ENCODE results near the gene TMEM259. TPM values are rescaled to one million over a fixed set of nuclear protein-coding genes. Genes with fewer than 3 reads are reported as not detected.
A peak's percentile ranks its signal among the peaks of the same experiment; 100 is the strongest.

Gene TMEM259
- total RNA-seq, 2 experiments from 2014 or later, result 388 to 390 TPM

GRCh38 chr19:1018393-1018792 is 2.5 kb downstream of the TMEM259 start:
- no peaks in the 10 kb centered on the region for H3K27me3 ChIP-seq (ENCODE audit: control insufficient read depth in 1 of 2, insufficient read depth in 2 of 2, low read length in 2 of 2)
- no peaks in the 10 kb centered on the region for H3K9me3 ChIP-seq (ENCODE audit: control insufficient read depth in 1 of 2, insufficient read depth in 1 of 2, low read length in 2 of 2)
- DNase-seq (no peak), ATAC-seq (ENCODE audit: poor library complexity) (no peak)
- Mint-ChIP-seq H3K27ac (peak overlapping the region; percentile 74), H3K4me3 (peak overlapping the region; percentile 98), H3K36me3 (ENCODE audit: low read depth) (peaks cover 29% of the 10 kb centered on the region), H3K9me3 (no peaks in the 10 kb centered on the region), H3K27me3 (peaks cover 7% of the 10 kb centered on the region), H3K4me1 (ENCODE audit: low read depth) (peaks cover 33% of the 10 kb centered on the region)
- POLR2A ChIA-PET, result interaction anchor here (0.7 to 4.7 kb wide), 4 partner anchors 22 to 174 kb away, joined by 3 to 40 read pairs (median 4); partner anchors contain the start of genes ABCA7 and ARHGAP45
- no peak overlapping the region for H3K4me3 ChIP-seq (ENCODE audit: low read length)
- peak overlapping the region in 1 of 2 donors; percentile 4 for H3K27ac ChIP-seq (ENCODE audit: low read depth in 1 of 2, low read length in 2 of 2)
- TF ChIP-seq CTCF (IDR thresholded peaks at IDR 0.05), result no peak
- peaks cover 74% of the 10 kb centered on the region for H3K4me1 ChIP-seq (ENCODE audit: insufficient read depth, low read length)
- intact Hi-C loops (cut with DNase I, micrococcal nuclease), result no loop called here
- CTCF ChIA-PET, result interaction anchor here (0.8 kb wide), 1 partner anchor 46 kb away, joined by 4 read pairs; no protein-coding TSS in a partner anchor
- H3K36me3 ChIP-seq (ENCODE audit: insufficient read depth, low read length), result peaks cover 21% of the 10 kb centered on the region

GRCh38 chr19:1017906-1018305 is 3.0 kb downstream of the TMEM259 start:
- POLR2A ChIA-PET, result no interaction called here
- H3K9me3 ChIP-seq (ENCODE audit: control insufficient read depth in 1 of 2, insufficient read depth in 1 of 2, low read length in 2 of 2), result no peaks in the 10 kb centered on the region
- ATAC-seq (ENCODE audit: poor library complexity), result no peak
- H3K27me3 ChIP-seq (ENCODE audit: control insufficient read depth in 1 of 2, insufficient read depth in 2 of 2, low read length in 2 of 2), result no peaks in the 10 kb centered on the region
- H3K9me3 Mint-ChIP-seq, result no peaks in the 10 kb centered on the region
- peak overlapping the region in 1 of 2 donors; percentile 4 for H3K27ac ChIP-seq (ENCODE audit: low read depth in 1 of 2, low read length in 2 of 2)
- no peak overlapping the region for H3K4me3 ChIP-seq (ENCODE audit: low read length)
- H3K4me1 ChIP-seq (ENCODE audit: insufficient read depth, low read length), result peaks cover 76% of the 10 kb centered on the region
- peaks cover 33% of the 10 kb centered on the region for H3K4me1 Mint-ChIP-seq (ENCODE audit: low read depth)
- DNase-seq, result no peak
- no peak for TF ChIP-seq CTCF (IDR thresholded peaks at IDR 0.05)
- H3K27ac Mint-ChIP-seq, result peak overlapping the region; percentile 74
- CTCF ChIA-PET, result no interaction called here
- H3K36me3 Mint-ChIP-seq (ENCODE audit: low read depth), result peaks cover 30% of the 10 kb centered on the region
- peaks cover 7% of the 10 kb centered on the region for H3K27me3 Mint-ChIP-seq
- intact Hi-C loops (cut with DNase I, micrococcal nuclease), result no loop called here
- peak overlapping the region; percentile 98 for H3K4me3 Mint-ChIP-seq
- peaks cover 26% of the 10 kb centered on the region for H3K36me3 ChIP-seq (ENCODE audit: insufficient read depth, low read length)

GRCh38 chr19:1017115-1017905 is 3.6 kb downstream of the TMEM259 start:
- H3K9me3 ChIP-seq (ENCODE audit: control insufficient read depth in 1 of 2, insufficient read depth in 1 of 2, low read length in 2 of 2), result no peaks in the 10 kb centered on the region
- no peak for DNase-seq
- H3K4me3 ChIP-seq (ENCODE audit: low read length), result no peak overlapping the region
- Mint-ChIP-seq H3K27ac (peak overlapping the region; percentile 74), H3K9me3 (no peaks in the 10 kb centered on the region), H3K4me3 (peak overlapping the region; percentile 71), H3K36me3 (ENCODE audit: low read depth) (peaks cover 30% of the 10 kb centered on the region), H3K4me1 (ENCODE audit: low read depth) (peaks cover 33% of the 10 kb centered on the region), H3K27me3 (peaks cover 7% of the 10 kb centered on the region)
- no peak overlapping the region for H3K27ac ChIP-seq (ENCODE audit: low read depth in 1 of 2, low read length in 2 of 2)
- H3K4me1 ChIP-seq (ENCODE audit: insufficient read depth, low read length), result peaks cover 74% of the 10 kb centered on the region
- TF ChIP-seq CTCF (IDR thresholded peaks at IDR 0.05), result no peak
- CTCF ChIA-PET, result no interaction called here
- intact Hi-C loops (cut with DNase I, micrococcal nuclease), result no loop called here
- peaks cover 32% of the 10 kb centered on the region for H3K36me3 ChIP-seq (ENCODE audit: insufficient read depth, low read length)
- no peak for ATAC-seq (ENCODE audit: poor library complexity)
- H3K27me3 ChIP-seq (ENCODE audit: control insufficient read depth in 1 of 2, insufficient read depth in 2 of 2, low read length in 2 of 2), result no peaks in the 10 kb centered on the region
- POLR2A ChIA-PET, result interaction anchor here (1.0 kb wide), 1 partner anchor 58 kb away, joined by 3 read pairs; no protein-coding TSS in a partner anchor

Measured in CD4-positive, alpha-beta T cell (primary cell).